Measurements from ENCODE around the gene SCAPER. TPM values are rescaled to one million over a fixed set of nuclear protein-coding genes. Genes with fewer than 3 reads are reported as not detected.

The SCAPER gene
- total and polyA plus RNA-seq, 2 experiments from 2014 or later: 27.0 to 35.7 TPM

DNA sequence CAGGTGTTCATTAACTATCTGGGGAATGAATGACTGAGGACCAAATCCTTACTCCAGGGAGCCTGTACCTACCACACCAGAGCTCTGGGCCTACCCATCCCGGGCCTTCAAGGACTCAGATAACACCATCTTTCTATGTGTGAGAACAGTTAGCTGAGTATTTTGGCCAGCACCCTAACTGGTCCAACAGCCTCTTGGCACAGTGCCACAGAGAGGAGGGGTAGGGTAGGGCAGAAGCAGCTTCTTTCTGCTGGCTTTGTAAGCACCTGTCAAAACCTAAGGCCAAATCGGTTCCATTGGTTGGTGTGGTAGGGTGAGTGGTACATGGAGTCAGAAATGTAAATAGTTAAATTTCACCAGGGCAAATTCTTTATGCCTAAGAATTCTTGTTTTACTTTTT, 541.9 kb downstream of the SCAPER start:
- DNase-seq (ENCODE audit: low read depth in 1 of 2, low spot score in 1 of 2): no peak
- Histone ChIP-seq H3K27ac (no peak overlapping the region), H3K4me1 (ENCODE audit: low read depth) (no peaks in the 10 kb centered on the region), H3K36me3 (no peaks in the 10 kb centered on the region), H3K27me3 (no peaks in the 10 kb centered on the region), H3K4me3 (no peak overlapping the region), H3K9me3 (ENCODE audit: low read depth) (no peaks in the 10 kb centered on the region)
- TF ChIP-seq, protein P1, sequence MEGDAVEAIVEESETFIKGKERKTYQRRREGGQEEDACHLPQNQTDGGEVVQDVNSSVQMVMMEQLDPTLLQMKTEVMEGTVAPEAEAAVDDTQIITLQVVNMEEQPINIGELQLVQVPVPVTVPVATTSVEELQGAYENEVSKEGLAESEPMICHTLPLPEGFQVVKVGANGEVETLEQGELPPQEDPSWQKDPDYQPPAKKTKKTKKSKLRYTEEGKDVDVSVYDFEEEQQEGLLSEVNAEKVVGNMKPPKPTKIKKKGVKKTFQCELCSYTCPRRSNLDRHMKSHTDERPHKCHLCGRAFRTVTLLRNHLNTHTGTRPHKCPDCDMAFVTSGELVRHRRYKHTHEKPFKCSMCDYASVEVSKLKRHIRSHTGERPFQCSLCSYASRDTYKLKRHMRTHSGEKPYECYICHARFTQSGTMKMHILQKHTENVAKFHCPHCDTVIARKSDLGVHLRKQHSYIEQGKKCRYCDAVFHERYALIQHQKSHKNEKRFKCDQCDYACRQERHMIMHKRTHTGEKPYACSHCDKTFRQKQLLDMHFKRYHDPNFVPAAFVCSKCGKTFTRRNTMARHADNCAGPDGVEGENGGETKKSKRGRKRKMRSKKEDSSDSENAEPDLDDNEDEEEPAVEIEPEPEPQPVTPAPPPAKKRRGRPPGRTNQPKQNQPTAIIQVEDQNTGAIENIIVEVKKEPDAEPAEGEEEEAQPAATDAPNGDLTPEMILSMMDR (IDR thresholded peaks at IDR 0.05; ENCODE audit: low read depth, low read length): no peak

DNA sequence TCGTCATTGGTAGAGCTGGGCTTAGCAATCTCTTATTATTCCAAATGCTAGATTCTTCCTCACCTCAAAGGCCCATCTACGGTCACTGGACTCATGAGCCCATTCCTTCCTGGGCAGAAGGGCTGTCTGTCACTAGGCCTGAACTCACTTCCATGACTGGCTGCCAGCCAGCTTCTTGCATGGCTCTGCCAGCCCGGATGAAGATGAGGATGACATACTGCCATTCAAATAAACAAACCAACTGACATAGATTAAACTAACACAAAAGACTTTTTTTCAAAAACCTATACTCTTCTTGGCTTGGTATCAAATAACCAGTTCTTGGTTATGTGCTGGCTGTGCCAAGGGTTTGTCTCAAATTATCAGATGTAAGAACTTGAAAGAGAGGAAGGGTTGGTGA, 544.7 kb downstream of the SCAPER start:
- Histone ChIP-seq H3K9me3 (ENCODE audit: low read depth) (no peaks in the 10 kb centered on the region), H3K27me3 (no peaks in the 10 kb centered on the region), H3K36me3 (no peaks in the 10 kb centered on the region), H3K27ac (no peak overlapping the region), H3K4me1 (ENCODE audit: low read depth) (no peaks in the 10 kb centered on the region), H3K4me3 (no peak overlapping the region)
- TF ChIP-seq, protein P1 (IDR thresholded peaks at IDR 0.05; ENCODE audit: low read depth, low read length): no peak
- no peak for DNase-seq (ENCODE audit: low read depth in 1 of 2, low spot score in 1 of 2)

DNA sequence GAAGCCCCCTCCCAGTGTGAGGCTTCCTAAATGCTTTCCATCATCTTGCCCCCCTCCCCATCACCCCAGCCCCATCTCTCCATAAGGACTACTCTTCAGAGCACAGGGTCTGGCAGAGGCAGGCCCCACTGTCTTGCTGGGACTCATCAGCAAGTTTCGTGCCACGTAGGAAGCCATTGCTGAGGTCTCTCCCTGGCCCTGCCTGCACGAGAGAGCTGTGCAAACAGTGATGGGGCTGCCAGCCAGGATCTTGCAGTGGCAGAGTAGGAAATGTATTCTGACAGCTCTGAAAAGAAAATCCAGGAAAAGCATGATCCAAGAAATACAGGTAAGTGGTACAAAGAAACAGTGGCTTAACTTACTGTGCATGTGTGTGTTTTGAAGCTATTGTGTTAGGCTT, 546.0 kb downstream of the SCAPER start:
- Histone ChIP-seq H3K4me3 (no peak overlapping the region), H3K27me3 (peaks cover 2% of the 10 kb centered on the region), H3K36me3 (no peaks in the 10 kb centered on the region), H3K4me1 (ENCODE audit: low read depth) (no peaks in the 10 kb centered on the region), H3K27ac (no peak overlapping the region), H3K9me3 (ENCODE audit: low read depth) (no peaks in the 10 kb centered on the region)
- DNase-seq (ENCODE audit: low read depth in 1 of 2, low spot score in 1 of 2): no peak
- TF ChIP-seq, protein P1 (IDR thresholded peaks at IDR 0.05; ENCODE audit: low read depth, low read length): no peak

DNA sequence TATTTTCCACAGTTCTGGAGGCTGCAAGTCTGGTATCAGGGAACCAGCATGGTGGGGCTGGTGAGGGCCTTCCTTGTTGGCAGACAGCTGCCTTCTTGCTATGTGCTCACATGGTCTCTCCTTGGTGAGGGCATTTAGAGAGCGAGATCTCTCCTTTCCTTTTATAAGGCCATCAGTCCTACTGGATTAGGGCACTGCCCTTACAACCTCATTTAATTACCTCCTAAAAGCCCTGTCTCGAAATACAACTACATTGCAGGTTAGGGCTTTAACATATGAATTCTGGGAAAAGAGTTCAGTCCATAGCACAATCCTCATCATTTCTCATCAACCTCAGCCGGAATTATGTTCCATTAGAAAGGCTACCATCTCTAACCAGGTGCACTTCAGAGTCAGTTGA, 546.7 kb downstream of the SCAPER start:
- no peak for DNase-seq (ENCODE audit: low read depth in 1 of 2, low spot score in 1 of 2)
- Histone ChIP-seq H3K36me3 (no peaks in the 10 kb centered on the region), H3K27me3 (peaks cover 6% of the 10 kb centered on the region), H3K4me3 (no peak overlapping the region), H3K27ac (no peak overlapping the region), H3K9me3 (ENCODE audit: low read depth) (no peaks in the 10 kb centered on the region), H3K4me1 (ENCODE audit: low read depth) (no peaks in the 10 kb centered on the region)
- TF ChIP-seq, protein P1 (IDR thresholded peaks at IDR 0.05; ENCODE audit: low read depth, low read length): no peak

DNA sequence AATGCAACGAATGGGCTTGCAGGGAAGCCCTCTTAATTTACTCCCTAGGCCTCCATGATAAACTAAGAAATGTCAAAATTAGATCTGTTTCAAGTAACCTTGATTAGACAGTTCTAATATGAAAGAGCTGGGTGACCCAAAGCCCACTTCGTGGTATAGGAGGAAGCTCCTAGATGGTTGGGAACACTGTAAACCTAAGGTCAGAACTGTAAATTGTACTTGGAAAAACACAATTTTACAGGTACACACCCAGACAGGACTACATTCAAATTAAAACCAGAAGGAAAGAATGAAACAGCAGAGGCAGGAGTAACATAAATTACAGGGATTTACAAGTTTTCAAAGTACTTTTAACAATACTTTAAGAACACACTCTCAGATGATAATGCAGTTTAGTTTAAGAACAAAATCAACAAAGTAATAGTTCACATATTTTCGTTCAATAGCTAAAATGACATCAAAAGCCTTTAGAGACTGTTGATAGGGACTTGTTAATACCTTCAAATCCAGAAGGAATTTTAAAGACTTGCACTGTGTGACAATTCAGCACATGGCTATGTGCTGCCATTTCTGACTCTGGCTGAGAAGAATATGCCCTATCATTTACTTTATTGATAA, 550.2 kb downstream of the SCAPER start:
- peaks cover 34% of the 10 kb centered on the region for H3K27me3 ChIP-seq
- no peaks in the 10 kb centered on the region for H3K36me3 ChIP-seq
- TF ChIP-seq, protein P1 (IDR thresholded peaks at IDR 0.05; ENCODE audit: low read depth, low read length): no peak
- H3K27ac ChIP-seq: no peak overlapping the region
- H3K4me3 ChIP-seq: no peak overlapping the region
- H3K4me1 ChIP-seq (ENCODE audit: low read depth): no peaks in the 10 kb centered on the region
- no peaks in the 10 kb centered on the region for H3K9me3 ChIP-seq (ENCODE audit: low read depth)
- no peak for DNase-seq (ENCODE audit: low read depth in 1 of 2, low spot score in 1 of 2)
